Activated CD8-positive, alpha-beta memory T cell treated with anti-CD3 and anti-CD28 coated beads for 48 hours (primary cell): ENCODE measurements around the gene XRCC1.
"Not testable (repeated sequence)": the region's sequence is repeated elsewhere in the genome, so short reads cannot be mapped to it uniquely, and the experiment has no call there.

Experiments
- DNase-seq, 3 experiments: peaks; one replicate each; pipeline ENCODE4 v3.0.0-alpha.2; 2020; ENCODE audit warnings: low read depth in 2 of 3, low spot score in 2 of 3

XRCC1 gene

GRCh38 chr19:43547926-43548325 lies 27.4 kb downstream of the XRCC1 start:
- not testable (repeated sequence) for DNase-seq

GRCh38 chr19:43546581-43546980 lies 28.7 kb downstream of the XRCC1 start:
- DNase-seq = no peak

GRCh38 chr19:43545981-43546380 lies 29.3 kb downstream of the XRCC1 start:
- no peak for DNase-seq

GRCh38 chr19:43545276-43545675 lies 30.1 kb downstream of the XRCC1 start:
- DNase-seq = no peak

- no peak for DNase-seq
Measured at GRCh38 chr19:43544077-43544476, 31.2 kb downstream of the XRCC1 start.

GRCh38 chr19:43541920-43542650 lies 33.2 kb downstream of the XRCC1 start:
- DNase-seq = no peak

DNA sequence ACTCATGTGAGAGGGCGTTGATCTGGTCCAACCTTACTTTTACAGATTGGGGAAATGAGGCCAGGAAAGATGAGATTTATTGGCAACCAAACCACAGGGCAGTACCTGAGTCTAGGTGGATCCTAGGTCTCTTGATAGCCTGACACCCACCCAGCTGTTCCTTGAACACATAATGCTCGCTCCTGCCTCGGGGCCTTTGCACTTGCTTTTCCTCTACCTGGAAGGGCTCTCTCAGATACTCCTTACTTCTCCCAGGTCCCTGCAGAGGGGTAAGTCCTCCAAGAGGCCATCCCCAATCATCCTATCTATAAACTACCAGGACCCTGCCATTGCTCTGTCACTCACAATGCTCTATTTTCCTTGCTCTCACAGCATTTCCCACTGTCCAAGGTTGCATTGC lies 34.9 kb downstream of the XRCC1 start:
- DNase-seq = no peak

DNA sequence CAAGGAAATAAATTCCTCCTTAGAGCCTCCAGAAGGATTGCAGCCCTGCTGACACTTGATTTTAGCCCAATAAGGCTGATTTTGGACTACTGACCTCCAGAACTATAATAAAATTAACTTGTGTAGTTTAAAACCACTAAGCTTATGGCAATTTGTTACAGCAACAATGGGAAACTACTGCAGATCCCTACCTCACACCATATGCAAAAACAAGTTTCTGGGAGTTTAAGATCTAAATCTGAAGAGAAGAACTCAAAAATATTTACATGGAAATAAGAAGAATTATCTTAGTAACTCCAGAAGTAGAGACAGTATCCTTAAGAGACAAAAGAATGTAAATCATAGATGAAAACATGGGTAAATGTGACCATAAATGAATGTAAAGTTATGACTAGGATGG lies 36.4 kb downstream of the XRCC1 start:
- no peak for DNase-seq

DNA sequence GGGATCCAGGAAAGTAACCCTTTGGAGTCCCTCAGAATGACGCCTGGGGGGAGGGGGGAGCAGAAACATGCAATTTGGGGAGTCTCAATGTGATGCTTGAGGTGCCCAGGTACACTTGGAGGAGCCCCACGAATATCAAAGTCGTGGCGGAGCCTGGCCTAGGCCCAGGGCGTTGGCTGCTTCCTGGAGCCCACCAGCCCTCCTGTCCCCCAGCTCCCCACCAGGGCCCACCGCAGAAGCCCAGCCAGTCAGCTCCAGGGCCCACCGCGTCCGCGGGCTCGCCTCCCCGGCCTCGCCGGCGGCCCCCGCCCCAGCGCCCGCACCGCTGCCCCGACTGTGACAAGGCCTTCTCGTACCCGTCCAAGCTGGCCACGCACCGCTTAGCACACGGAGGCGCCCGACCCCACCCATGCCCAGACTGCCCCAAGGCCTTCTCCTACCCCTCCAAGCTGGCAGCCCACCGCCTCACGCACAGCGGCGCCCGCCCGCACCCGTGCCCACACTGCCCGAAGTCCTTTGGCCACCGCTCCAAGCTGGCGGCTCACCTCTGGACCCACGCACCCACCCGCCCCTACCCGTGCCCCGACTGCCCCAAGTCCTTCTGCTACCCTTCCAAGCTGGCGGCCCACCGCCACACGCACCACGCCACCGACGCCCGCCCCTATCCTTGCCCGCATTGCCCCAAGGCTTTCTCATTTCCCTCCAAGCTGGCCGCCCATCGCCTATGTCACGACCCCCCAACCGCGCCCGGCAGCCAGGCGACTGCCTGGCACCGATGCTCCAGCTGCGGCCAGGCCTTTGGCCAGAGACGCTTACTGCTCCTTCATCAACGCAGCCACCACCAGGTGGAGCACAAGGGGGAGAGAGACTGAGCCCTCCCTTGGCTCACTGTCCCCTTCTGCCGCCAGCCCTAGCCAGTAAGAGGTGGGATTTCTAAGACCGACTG lies 40.2 kb downstream of the XRCC1 start:
- DNase-seq = peak in 1 of 3 experiments; percentile 10

DNA sequence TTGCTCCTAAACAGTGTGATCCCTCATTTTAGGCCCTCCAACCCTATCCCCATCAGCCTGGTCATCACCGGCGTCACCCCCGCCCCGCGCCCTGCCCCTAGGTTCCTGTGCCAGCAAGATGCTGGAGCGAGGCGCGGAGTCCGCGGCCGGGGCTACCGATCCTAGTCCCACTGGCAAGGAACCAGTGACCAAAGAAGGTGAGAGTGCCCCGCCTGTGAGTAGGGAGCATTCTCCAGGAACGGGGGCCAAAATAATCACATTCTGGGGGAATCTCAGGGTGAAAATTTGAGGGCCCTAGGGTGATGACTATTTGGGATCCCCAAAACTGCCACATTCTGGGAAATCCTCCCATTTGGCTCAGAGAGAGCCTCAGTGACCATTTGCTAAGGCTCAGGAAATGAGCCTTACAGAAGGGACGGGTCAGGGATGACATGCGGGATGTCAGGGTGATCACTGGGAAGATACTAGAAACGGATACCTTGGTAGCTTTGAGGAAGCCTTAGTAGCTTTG lies 41.0 kb downstream of the XRCC1 start:
- no peak for DNase-seq

DNA sequence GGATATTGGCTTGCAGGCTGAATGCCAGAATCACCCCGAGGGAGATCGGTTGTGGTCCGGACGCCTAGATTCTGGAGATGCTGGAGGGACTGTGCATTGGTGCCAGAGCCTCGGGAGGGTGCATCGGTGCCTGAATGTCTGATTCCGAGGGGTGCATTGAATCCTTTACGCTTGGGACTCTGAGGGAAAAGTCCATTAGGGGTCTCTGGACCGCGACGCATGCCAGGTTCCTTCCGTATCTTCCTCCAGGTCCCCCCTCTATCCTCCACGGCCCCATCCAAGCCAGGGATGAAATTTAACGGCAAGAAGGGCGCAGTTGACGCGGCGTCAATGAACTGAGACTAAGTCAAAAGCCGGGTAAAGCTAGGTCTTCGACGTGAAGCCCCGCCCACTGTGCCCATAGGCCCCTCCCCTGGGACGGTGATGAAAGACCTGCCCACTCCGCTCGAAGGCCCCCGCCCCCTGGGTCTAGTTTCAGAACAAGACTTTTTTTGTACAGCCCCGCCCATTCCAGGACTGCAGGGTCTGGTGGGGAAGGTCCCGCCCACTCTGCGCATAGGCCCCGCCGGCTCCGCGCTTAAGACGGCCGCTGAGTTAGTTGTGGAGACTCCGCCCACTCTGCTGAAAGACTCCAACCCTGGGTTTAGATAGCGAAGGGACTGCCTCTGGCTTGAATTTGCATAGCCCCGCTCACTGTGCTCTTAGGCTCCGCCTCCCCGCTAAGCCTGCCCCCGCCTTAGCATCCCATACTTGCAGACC lies 41.6 kb downstream of the XRCC1 start:
- DNase-seq = peak; percentile 82 to 90 (median 86)

GRCh38 chr19:43532962-43533545 lies 42.3 kb downstream of the XRCC1 start, which contains the start of gene ZNF575:
ZNF575 (plus strand) TSS chr19:43533188; CDS start chr19:43534423, 1,235 bp downstream.
- peak; percentile 68 to 80 (median 79) for DNase-seq

GRCh38 chr19:43532571-43532961 lies 42.8 kb downstream of the XRCC1 start:
- no peak for DNase-seq

DNA sequence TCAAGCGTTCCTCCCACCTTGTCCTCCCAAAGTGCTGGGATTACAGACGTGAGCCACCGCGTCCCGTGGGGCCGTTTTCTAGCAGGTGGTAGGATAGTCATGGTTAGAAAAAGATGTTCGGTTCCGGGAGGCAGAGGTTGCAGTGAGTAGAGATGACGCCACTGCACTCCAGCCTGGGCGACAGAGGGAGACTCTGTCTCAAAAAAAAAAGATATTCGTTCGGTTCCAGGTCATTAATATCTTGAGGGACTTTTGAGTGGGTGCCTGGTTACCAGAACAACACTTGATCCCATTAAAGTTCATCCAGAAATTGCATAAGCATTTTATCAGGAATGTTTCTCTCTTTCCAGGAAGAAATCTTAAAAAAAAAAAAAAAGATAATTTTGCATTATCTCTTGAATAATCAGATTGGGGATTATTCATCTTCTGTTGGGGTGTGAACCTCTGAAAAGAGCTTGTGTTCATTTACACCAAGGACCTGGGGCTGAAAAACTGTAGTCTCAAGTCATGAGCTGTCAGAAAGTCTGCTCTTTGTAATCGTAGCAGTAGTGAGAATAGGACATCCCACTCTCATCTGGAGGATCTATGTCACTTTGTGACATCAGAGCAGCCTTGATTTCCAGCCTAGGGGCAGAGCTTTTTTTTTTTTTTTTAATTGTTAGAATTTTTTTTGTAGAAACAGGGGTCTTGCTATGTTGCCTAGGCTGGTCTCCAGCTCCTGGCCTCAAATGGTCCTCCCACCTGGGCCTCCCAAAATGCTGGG lies 47.3 kb downstream of the XRCC1 start:
- DNase-seq = no peak

DNA sequence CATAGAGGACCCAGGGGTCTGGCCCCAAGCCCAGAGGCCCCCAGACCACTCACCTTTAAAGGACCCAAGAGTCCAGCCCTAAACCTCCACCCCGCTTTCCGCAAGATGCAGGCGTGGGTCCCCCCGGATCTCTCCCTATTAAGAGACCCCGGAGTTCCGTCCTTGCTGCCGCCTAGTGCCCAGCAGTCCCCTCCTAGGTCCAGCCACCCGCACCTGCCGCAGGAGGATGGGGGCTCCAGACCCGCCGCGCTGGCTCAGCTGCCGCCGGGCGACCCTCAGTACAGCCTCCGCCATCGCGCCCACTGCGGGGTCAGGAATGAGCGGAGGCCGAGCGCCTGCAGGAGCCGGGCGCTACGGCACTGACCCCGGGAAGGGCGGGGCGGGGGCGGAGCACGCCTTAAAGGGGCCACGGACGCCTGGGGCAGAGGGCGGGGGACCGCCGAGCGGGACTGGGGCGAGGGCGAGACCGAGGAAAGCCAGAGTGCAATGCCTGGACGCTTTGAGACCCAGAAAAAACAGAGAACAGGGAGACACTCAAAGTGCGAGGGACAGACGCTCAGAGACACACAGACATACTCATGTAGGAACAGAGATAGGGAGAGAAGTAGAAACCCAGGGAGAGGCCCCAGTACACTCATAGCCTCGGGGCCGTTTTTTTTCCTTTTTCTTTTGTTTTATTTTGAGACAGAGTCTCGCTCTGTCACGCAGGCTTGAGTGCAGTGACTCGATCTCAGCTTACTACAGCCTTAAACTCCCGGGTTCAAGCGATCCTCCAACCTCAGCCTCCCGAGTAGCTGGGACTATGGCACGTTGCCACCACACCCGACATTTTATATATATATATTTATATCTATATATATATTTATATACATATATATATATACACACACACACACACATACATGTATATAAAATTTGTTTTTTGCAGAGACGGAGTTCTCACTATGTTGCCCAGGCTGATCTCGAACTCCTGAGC lies 48.2 kb downstream of the XRCC1 start, which contains the start of gene ETHE1:
ETHE1 (minus strand) TSS at position 318 of the 976 bp plus-strand sequence; CDS start at position 294, 24 bp downstream.
- DNase-seq = peak; percentile 52 to 69 (median 52)

DNA sequence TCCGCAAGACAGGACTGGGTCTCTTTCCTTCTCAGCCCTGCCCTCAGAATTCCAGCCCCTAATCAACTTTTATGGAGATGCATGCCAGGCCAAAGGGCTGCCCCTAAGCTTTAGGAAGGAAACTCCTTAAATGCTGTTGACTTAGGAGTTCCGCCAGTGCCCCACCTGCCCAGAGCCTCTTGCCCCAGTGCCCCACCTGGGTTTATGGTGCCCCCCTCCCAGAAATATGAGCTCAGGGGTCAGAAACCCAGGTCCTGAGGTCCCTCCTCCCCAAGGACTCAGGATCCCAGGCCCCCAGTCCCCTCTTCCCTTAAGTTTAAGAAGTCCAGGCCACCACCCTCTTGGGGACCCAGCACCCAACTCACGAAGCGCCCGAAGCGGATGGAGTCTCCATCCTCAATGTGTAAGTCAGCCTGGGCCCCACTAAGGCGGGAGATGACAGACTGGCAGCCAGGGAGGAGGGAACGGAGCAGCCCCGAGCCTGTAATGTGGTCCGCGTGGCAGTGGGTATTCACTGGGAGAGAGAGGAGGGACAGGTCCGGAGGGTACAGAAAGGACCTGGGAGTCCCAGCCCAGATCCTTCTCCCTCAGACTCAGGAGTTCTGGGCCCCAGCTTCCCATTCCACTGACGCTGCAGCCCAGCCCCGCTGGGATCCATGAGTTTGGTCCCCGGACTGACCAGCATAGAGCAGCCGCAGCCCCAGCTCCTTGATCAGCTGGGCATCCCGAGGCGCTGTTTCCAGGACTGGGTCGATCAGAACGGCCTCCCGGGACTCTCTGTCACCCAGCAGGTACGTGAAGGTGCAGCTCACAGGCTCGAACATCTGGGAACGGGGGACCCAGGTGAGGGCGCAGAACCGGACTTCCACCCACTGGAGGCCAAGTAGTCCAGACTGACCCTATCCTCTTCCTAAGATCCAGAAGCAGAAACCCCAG lies 49.2 kb downstream of the XRCC1 start:
- no peak for DNase-seq
